IPS DF 4.7 (cell line): ENCODE results near the gene KRT73.
"Not testable (repeated sequence)": the region's sequence is repeated elsewhere in the genome, so short reads cannot be mapped to it uniquely, and the experiment has no call there.

Source experiments
- DNase-seq: peaks from one replicate; pipeline ENCODE4 v3.0.0-alpha.2; 2013; ENCODE audit warnings: low spot score; ENCODE audit errors: extremely low read depth

KRT73 gene

GRCh38 chr12:52601671-52602070 is 16.7 kb downstream of the KRT73 start:
- DNase-seq = no peak

GRCh38 chr12:52600941-52601481 is 17.3 kb downstream of the KRT73 start, which contains the start of gene KRT72:
Gene KRT72, minus strand, starts transcription at chr12:52601463. Its CDS starts 11 bp downstream, at chr12:52601452.
- no peak for DNase-seq

GRCh38 chr12:52600475-52600874 is 17.9 kb downstream of the KRT73 start:
- DNase-seq = no peak

DNA sequence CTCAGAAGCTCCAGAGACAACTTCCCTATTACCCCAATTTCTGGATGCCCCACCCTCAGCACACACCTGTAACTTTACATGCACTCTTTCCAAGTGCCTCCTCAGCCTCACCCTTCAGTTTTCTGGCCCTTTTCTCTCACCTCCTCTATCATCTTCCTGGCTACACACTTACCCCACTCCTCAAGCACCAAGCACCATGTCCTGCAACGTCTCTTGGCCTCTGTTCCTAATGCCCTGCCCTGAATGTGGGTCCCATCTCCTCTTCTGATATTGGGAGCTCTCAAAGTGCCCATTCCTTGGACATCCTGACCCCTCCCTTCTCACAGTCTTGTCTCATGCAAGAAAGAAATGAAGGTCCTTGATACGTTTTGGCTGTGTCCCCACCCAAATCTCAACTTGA is 18.3 kb downstream of the KRT73 start:
- DNase-seq = no peak

- DNase-seq = no peak
These were observed 19.4 kb downstream of the KRT73 start for GRCh38 chr12:52598966-52599365.

DNA sequence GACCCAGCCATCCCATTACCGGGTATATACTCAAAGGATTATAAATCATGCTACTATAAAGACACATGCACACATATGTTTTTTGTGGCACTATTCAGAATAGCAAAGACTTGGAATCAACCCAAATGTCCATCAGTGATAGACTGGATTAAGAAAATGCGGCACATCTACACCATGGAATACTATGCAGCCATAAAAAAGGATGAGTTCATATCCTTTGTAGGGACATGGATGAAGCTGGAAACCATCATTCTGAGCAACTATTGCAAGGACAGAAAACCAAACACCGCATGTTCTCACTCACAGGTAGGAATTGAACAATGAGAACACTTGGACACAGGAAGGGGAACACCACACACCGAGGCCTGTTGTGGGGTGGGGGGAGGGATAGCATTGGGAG is 24.1 kb downstream of the KRT73 start:
- DNase-seq = not testable (repeated sequence)

GRCh38 chr12:52591521-52591920 is 26.8 kb downstream of the KRT73 start:
- no peak for DNase-seq

DNA sequence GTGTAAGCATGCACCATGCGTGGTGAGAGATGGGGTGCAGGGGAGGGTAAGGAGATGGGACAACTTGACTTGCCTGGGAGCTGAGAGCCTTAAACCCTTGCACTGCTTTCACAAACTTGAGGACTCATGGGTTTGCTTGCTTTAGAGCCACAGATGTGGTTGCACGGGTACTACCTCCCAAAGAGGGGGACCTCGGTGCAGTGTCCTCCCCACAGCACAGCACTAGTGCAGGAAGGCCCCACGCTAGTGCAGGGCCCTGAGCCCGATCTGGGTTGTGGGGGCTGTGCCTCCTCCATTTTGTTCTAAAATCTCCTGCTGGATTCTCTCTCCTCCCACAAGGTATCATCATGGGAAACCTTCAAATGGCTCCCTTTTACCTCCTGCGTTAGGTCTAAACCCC is 28.3 kb downstream of the KRT73 start:
- no peak for DNase-seq

DNA sequence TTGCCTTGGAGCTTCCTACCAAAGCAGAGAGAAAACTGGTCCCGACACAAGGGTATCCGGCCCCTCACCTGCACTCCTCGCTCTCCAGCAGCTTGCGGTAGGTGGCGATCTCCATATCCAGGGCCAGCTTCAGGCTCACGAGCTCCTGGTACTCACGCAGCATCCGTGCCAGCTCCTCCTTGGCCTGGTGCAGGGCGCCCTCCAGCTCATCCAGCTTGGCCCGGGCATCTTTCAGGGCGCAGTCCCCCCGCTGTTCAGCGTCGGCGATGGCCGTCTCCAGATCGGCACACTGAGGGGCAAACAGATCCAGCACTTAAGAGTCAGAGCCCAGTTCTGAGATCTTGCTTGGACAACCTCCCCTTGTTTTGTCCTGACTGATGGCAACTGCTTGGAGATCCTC is 30.8 kb downstream of the KRT73 start:
- DNase-seq = no peak

DNA sequence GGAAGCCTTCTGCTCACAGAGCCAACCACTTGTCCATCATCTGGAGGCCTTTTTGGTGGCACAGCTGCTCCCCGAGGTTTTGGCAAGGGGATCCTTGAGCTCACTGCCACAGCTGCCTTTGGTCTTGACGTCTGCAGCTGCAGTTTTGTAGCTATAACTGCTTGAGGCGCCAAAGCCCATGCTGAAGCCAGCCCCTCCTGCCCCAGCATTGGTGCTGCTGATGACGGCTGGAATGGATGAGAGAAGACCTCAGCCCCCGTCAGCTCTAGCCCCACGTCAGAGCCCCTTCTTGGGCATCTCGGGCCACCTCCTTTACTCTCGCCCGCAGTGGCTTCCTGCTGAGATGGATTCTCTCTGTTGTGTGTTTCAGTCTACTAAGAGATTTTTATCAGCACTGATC is 32.4 kb downstream of the KRT73 start:
- DNase-seq = no peak

DNA sequence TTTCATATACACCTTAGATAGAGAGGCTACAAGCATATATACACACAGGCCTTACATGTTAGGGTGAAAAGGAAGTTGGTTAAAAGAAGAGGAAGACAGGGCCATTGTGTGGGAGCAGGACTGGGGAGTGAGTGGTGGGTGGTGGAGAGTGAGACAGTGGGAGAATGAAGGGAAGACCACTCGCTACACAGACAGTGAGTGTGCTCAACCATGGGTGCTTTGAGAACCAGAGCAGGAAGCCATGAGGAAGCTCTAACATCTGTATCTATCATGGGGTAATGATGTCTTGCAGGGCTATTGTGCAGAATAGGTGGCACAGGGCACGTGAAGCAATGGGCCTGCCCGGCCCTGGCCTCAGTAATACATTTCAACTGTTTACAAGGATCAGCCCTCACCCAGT is 33.3 kb downstream of the KRT73 start:
- no peak for DNase-seq

DNA sequence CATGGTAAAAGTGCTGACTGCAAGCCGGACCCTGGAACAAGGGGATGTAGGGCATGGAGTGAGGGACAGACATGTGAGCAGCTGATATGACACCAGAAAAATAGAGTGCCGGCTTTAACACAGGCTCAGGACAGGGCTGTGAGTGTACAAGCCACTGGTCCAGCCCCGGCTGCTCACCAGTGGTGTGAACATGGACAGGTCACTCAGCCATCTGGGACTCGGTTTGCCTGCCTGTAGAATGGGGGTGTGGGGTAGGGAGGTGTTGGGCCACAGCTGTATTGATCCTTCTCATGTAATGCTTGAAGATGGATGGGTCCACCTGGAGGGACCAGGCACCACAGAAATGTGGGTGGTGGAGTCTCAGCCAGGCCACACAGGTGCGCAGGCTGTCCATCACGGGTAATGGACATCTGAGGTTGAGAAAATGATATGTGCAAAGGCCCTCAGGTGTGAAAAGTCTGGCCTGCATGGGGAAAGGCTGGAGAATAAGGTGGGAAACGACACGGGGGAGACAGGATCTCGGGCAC is 34.1 kb downstream of the KRT73 start:
- no peak for DNase-seq

DNA sequence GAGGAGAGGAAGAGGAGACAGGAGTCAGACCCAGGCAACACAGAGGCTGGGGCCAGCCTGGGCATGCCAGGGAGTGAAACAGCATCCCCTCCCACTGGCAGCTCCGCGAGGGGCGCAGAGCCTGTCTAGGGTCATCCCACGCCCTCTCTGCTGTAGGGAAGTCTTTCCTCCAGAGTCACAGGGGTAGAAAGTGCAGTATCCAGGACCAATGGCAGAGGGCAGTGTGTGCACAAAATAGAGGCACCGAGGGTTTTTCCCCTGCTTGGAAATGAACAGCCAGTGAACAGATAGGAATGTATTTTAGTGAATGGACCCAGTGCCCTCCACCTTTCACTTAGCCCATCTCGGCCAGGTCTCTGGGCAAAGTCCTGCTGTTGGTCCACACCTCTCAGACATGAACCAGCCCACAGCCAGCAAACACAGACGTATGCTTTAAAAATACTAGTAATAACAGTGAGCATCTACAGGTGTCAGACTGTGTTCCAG is 35.3 kb downstream of the KRT73 start:
- DNase-seq = peak; percentile 51

DNA sequence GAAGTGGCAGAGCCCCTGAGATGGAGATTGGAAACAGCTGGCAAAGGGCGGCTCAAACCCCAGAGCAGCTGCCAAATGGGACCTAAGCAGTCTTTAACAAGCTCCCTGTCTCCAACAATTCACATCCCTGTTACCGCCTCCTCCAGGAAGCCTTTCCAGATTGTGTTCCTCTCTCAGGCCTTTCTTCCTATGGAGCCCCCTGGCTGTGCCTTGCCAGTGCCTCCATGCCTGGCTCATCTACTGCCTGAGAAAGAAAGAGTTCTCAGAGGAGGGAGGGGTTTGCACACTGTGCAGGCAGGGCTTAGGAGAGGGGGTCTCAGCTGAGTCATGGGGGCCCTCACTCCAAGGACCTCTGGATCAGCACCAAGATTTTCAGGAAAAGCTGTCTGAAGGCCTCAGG is 35.9 kb downstream of the KRT73 start:
- DNase-seq = no peak

DNA sequence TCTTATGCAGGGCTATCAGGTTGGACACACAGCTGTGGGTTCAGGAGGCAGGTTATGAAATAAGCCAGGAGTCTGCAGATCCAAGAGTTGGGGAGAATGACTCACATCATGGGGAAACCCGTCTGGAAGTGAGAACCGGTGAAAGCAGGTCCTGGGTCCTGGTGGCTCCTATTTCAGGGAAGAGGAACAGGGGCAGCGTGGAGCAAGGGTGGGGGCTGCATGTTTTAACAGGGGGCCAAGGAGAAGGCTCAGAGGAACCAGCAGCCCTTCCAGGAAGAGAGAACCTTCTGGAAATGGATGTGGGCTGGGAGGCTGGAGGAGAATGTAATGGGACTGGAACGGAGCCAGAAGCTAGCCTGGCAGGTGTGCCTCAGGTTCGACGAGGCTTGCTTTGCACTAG is 36.9 kb downstream of the KRT73 start:
- DNase-seq = no peak

DNA sequence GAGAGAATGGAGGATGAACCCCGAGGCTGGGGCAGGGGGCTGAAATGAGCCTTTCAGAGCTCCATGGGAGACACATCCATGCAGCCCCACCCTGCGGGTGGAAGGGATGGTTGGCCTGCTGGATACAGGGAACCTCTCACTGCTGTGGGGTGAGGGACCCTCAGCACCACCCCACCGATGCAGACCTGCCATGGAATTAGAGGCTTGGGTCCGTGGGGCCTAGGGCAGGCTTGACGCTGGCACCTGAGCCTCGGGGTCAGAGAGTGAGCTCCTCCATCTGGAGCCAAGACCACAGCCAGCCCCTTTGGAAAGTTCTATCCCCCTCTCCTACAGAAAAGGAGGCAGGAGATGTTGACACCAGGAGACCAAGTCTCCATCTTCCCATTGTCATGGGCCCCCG is 37.3 kb downstream of the KRT73 start:
- DNase-seq = no peak

DNA sequence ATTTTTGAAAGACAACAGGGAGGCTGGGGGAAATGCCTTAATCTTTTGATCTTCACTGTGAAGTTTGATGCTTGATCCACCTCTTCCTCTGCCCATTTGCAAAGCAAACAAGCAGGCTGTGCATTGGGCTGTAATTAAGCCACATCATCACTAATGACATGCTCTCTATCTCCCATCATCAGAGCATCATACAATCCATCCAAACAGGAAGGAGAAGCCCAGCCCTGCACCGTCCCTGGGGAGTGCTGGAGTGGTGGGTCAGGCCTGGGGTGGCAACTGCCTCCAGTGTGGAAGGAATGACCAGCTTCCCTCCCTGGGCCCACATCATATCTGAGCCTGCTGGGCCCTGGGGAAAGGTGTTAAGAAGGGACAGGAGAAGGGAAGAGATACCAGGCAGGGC is 37.9 kb downstream of the KRT73 start:
- DNase-seq = no peak

- no peak for DNase-seq
These were observed 38.6 kb downstream of the KRT73 start for GRCh38 chr12:52579468-52580465.

- DNase-seq = no peak
These were observed 39.9 kb downstream of the KRT73 start for GRCh38 chr12:52578469-52578868.

DNA sequence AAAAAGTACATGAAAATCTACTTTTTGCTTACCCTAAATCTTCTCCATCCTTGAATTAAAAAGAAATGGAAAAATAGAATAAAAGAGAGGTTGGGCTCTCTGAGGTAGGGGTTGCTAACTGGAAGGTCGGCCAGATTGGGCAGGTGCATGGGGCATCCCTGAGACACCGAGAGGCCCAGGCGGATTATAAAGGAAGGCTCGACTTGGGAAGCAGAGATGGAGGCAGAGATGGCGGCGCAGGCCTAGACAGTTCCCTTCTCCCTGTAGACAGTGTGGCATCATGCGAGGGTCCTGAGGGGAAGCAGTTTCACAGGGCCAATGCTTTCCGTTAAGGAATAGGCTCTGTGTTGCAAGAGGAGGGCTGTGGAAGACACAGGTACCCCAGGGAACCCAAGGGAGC is 41.0 kb downstream of the KRT73 start:
- DNase-seq = no peak

DNA sequence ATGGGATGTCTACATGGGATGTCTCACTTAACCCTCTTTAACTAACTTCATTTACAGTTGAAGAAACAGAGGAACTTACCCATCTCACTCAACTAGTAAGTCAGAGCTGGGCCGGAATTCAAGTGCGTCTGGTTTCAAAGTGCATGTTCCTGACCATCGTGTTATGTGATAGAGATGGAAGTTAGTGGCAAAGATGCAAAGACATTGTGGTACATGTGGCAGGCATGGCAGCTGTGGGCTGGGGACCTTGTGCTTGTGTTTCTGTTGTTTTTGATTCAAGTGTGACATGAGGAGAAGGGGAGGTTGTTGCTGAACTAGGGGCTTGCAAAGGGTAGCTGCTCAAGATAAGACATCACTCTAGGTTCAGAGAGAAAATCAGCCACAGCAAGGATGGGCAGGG is 42.4 kb downstream of the KRT73 start:
- DNase-seq = no peak

DNA sequence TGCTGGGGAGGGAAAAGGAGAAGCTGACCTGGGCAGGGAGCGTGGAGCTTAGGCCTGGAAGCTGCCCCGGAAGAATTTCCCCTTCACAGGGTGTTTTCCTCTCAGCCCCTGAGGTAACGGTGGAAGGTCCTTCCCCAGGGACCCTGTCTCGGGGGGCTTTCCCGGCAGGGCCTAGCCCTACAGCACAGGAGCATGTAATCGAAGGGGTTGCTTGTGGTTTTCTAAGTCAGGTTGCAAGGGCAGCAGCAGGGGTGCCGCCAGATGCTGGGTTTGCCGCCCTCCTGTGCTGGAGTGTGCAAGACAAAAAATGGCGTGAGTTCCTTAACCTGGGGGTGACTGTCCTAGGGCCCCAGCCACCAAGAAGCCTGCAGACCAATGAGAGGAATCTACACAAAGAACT is 43.1 kb downstream of the KRT73 start:
- DNase-seq = no peak
